Measurements from ENCODE around the gene ZNF536. TPM values are rescaled to one million over a fixed set of nuclear protein-coding genes. Genes with fewer than 3 reads are reported as not detected.

The ZNF536 gene
- total RNA-seq, 1 experiment from 2014 or later, result not detected

GRCh38 chr19:30519607-30520205, 147.5 kb downstream of the ZNF536 start:
- no peaks in the 10 kb centered on the region for H3K9me3 Mint-ChIP-seq
- Histone ChIP-seq H4K91ac (ENCODE audit: insufficient read length, low read depth, low read length) (no peak overlapping the region), H2BK20ac (ENCODE audit: low read depth, low read length, poor library complexity, severe bottlenecking) (no peak overlapping the region), H3K9me3 (ENCODE audit: control insufficient read depth, low read depth, low read length) (no peaks in the 10 kb centered on the region), H3K23ac (ENCODE audit: insufficient read length, low read depth, low read length) (no peak overlapping the region), H3K4me1 (ENCODE audit: insufficient read depth, low read length) (peaks cover 3% of the 10 kb centered on the region; the same call in 1 of the 2 replicates), H4K20me1 (ENCODE audit: control insufficient read depth, insufficient read depth, insufficient read length) (no peaks in the 10 kb centered on the region), H3K27ac (ENCODE audit: insufficient read length, low read depth, low read length) (no peak overlapping the region), H2BK5ac (ENCODE audit: insufficient read length, low read length) (no peak overlapping the region), H2AFZ (ENCODE audit: low read length) (no peak overlapping the region), H3K18ac (ENCODE audit: insufficient read length, low read depth, low read length) (no peak overlapping the region), H4K5ac (ENCODE audit: insufficient read length, low read depth, low read length) (no peak overlapping the region), H2BK120ac (ENCODE audit: low read depth, low read length, poor library complexity, severe bottlenecking) (no peak overlapping the region), H3K23me2 (ENCODE audit: insufficient read length, low read depth, low read length, poor library complexity, severe bottlenecking) (no peaks in the 10 kb centered on the region), H3K27me3 (ENCODE audit: insufficient read depth, low read length) (no peaks in the 10 kb centered on the region), H3K4ac (ENCODE audit: low read depth, low read length) (no peak overlapping the region), H3K14ac (ENCODE audit: insufficient read depth, low read length) (no peak overlapping the region), H3T11ph (ENCODE audit: low read length) (no peak overlapping the region), H4K8ac (replicated peaks; ENCODE audit: insufficient read length, low read depth, low read length) (no peak overlapping the region), H2BK15ac (ENCODE audit: low read depth, low read length) (no peak overlapping the region), H2AK5ac (ENCODE audit: insufficient read length, low read length) (no peak overlapping the region), H3K79me2 (ENCODE audit: insufficient read depth, low read length) (no peaks in the 10 kb centered on the region), H3K9ac (ENCODE audit: extremely low read depth, insufficient read length, low read length) (no peak overlapping the region), H3K4me2 (ENCODE audit: insufficient read depth, insufficient read length, low read length) (no peak overlapping the region), H2BK12ac (ENCODE audit: insufficient read length, low read depth, low read length) (no peak overlapping the region), H3K79me1 (ENCODE audit: insufficient read depth, low read depth, low read length, poor library complexity, severe bottlenecking) (no peaks in the 10 kb centered on the region), H3K56ac (ENCODE audit: insufficient read length, low read depth, low read length) (no peak overlapping the region)
- no peak for DNase-seq
- H3K27me3 Mint-ChIP-seq (ENCODE audit: low read depth), result no peaks in the 10 kb centered on the region; the same call in 1 of the 2 replicates
- H3K27ac Mint-ChIP-seq, result no peak overlapping the region
- no peak for TF ChIP-seq CTCF (conservative IDR thresholded peaks at IDR 0.05)
- no CpG with 5 or more reads among the region's 3 CpGs for WGBS (ENCODE audit: extremely low coverage, insufficient read length, low lambda C conversion rate)
- H3K4me3 Mint-ChIP-seq, result no peak overlapping the region
- H3K4me1 Mint-ChIP-seq, result peaks cover 10 to 13% of the 10 kb centered on the region in 2 experiments
- no peaks in the 10 kb centered on the region for H3K36me3 Mint-ChIP-seq (ENCODE audit: insufficient read depth in 1 of 3, low read depth in 3 of 3)

Data from H9 (cell line).